ENCODE data around the gene PDAP1. TPM values are rescaled to one million over a fixed set of nuclear protein-coding genes. Genes with fewer than 3 reads are reported as not detected.
"Not testable (repeated sequence)": the region's sequence is repeated elsewhere in the genome, so short reads cannot be mapped to it uniquely, and the experiment has no call there.

Gene PDAP1
- total RNA-seq, 8 experiments from 2014 or later, result 88.1 to 172 (median 103) TPM

DNA sequence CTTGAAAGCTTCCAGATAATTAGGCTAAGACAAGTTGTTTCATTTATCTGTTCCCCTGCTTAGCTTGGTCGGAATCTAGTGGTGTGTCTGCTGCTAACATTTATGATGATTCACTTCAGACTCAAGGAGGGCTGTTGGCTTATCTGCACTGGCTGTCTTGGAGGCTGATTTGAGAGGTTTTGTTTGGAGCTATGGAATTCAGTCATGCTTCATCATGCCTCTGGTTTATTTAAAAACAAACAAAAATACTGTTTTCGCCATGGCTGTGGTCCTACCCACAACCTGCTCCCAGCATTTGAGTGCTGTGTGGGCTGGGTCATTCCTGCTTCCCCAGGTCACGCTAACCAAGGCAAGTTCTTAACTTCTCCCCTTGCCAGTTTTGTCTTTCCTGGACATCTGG, 45.6 kb downstream of the PDAP1 start:
- H3K4me3 ChIP-seq, result no peak overlapping the region
- no peak overlapping the region for H3K27ac ChIP-seq
- in situ Hi-C loops (cut with MboI; ENCODE audit: low pct_unique_long_range_greater_than_20kb in 2 of 9, low sequenced_read_pairs in 9 of 9, unreplicated experiment in 9 of 9), result no loop called here
- no peaks in the 10 kb centered on the region for H3K4me1 ChIP-seq (replicated peaks in 1 of 2)
- WGBS, 10 experiments, result 60 to 100% (median 97%) methylated on average over 1 to 3 of the region's 3 CpGs; no CpG with 5 or more reads in 4 of the 10 experiments
- ATAC-seq (replicated peaks in 6 of 8), result no peak

DNA sequence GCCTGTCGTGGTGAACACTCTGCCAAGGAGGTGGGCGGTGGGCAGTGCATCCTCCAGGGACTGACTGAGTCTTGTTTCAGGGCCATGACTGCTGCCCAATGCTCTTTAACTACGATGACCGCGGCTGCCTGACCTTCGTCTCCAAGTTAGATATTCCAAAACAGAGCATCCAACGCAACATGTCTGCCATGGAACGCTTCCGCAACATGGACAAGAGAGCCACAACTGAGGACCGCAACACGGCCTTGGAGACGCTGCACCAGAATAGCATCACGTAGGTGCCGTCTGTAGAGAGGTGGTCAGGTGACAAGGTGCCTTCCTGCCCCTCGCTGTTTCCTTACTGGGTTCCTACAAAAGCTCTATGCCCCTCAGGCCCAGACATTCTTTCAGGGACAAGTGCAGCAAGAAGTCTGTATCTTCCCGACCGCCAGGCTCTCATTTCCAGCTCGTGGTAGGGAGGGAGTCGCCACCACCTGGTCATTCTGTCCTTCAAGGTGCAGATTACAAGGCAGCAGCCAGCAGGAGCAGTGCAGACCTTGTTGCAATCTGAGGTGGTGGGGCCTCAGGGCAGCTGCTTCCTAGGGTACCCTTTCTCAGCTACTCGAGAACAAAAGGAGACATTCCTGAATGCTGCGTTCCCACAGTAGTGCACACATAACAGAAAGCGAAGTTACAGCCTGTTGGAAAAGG, 48.8 kb downstream of the PDAP1 start:
- in situ Hi-C loops (cut with MboI; ENCODE audit: low pct_unique_long_range_greater_than_20kb in 2 of 9, low sequenced_read_pairs in 9 of 9, unreplicated experiment in 9 of 9), result no loop called here
- 67 to 100% (median 92%) methylated on average over 2 to 22 of the region's 22 CpGs for WGBS, 10 experiments
- H3K27ac ChIP-seq, result no peak overlapping the region

DNA sequence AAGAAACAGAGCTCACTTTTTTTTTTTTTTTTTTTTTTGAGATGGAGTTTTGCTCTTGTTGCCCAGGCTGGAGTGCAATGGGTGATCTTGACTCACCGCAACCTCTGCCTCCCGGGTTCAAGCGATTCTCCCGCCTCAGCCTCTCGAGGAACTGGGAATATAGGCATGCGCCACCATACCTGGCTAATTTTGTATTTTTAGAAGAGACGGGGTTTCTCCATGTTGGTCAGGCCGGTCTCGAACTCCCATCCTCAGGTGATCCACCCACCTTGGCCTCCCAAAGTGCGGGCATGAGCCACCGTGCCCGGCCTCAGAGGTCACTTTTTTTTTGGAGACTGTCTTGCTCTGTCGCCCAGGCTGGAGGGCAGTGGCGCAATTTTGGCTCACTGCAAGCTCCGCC, 49.9 kb downstream of the PDAP1 start:
- H3K27ac ChIP-seq; H3K4me3 ChIP-seq; H3K4me1 ChIP-seq (replicated peaks in 1 of 2); in situ Hi-C loops (cut with MboI; ENCODE audit: low pct_unique_long_range_greater_than_20kb in 2 of 9, low sequenced_read_pairs in 9 of 9, unreplicated experiment in 9 of 9); ATAC-seq (replicated peaks in 6 of 8): not testable (repeated sequence)
- WGBS, 10 experiments, result 80 to 100% (median 93%) methylated on average over 1 to 9 of the region's 15 CpGs; no CpG with 5 or more reads in 3 of the 10 experiments

More for the DNA sequence above, 48.8 kb downstream of the PDAP1 start:
- Histone ChIP-seq H3K4me1 (replicated peaks in 1 of 2) (no peaks in the 10 kb centered on the region), H3K4me3 (no peak overlapping the region)
- ATAC-seq (replicated peaks in 6 of 8), result peak in 1 of 8 experiments; percentile 14

DNA sequence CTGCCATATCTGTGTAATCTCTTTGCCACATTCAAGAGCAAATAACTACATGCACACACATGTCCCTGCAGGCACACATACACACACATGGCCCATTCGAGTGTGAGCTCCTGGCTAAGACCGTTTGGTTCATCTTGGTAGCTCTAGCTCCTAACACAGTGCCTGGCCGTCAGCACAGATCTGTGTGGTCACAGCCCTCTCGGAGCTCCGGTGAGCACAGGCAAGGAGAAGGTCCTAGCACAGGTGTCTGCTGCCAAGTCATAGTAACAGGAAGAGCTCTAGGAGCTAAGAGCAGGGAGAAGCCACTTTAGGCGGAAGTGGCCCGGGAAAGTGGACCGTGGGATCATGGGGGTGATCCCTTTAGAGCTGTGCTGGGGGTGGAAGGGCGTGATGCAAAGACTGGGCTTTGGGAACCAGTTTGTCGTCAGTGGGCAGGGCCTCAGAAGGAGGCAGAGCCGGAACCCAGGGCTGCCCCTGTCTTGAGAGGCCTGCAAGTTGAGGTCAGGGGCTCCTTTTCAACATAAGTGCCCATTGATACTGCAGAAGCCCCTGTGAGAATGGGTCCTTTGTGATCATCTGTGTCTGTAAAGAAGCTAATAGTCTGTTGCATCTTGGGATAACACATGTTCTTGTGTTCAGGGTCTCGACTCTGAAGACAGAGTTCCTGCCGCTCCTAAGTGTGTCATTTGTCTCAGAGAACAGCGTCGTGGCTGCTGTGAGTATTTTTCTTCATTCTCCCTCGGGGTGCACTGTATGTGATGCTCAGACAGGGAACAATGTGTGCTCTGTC, 50.5 kb downstream of the PDAP1 start:
- no peak overlapping the region for H3K4me3 ChIP-seq
- 89 to 100% (median 92%) methylated on average over 1 to 8 of the region's 16 CpGs; no CpG with 5 or more reads in 2 of the 10 experiments for WGBS, 10 experiments
- H3K4me1 ChIP-seq (replicated peaks in 1 of 2), result no peaks in the 10 kb centered on the region
- no peak for ATAC-seq (replicated peaks in 6 of 8)
- in situ Hi-C loops (cut with MboI; ENCODE audit: low pct_unique_long_range_greater_than_20kb in 2 of 9, low sequenced_read_pairs in 9 of 9, unreplicated experiment in 9 of 9), result no loop called here
- no peak overlapping the region for H3K27ac ChIP-seq

DNA sequence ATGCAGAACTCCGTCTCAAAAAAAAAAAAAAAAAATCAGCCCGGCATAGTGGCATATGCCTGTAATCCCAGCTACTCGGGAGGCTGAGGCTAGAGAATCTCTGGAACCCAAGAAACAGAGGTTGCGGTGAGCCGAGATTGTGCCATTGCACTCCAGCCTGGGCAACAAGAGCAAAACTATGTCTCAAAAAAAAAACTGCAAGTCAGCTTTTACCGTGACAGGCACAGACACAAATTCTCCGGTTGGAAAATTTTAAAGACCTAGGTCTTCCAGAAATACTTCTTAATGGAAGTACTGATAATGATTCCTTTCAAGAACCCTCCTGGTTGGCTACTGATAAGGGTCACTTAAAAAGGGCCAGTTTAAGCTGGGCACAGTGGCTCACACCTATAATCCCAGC, 53.3 kb downstream of the PDAP1 start:
- Histone ChIP-seq H3K4me1 (replicated peaks in 1 of 2) (no peaks in the 10 kb centered on the region), H3K4me3 (no peak overlapping the region), H3K27ac (no peak overlapping the region)
- WGBS, 10 experiments, result 90 to 100% (median 97%) methylated on average over 2 to 6 of the region's 7 CpGs; no CpG with 5 or more reads in 2 of the 10 experiments
- ATAC-seq (replicated peaks in 6 of 8), result no peak
- in situ Hi-C loops (cut with MboI; ENCODE audit: low pct_unique_long_range_greater_than_20kb in 2 of 9, low sequenced_read_pairs in 9 of 9, unreplicated experiment in 9 of 9), result no loop called here

DNA sequence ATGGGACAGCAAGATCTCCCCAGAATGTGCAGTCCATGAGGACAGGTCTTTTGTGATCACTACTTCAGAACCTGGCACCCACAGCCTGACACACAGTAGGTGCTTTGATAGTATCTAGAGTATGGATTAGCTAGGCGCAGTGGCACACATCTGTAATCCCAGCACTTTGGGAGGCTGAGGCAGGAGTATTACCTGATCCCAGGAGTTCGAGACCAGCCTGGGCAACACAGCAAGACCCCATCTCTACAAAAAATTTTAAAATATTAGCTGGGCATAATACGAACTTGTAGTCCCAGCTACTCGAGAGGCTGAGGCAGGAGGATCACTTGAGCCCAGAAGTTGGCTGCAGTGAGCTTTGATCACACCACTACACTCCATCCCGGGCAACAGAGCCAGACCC, 56.1 kb downstream of the PDAP1 start:
- 29 to 100% (median 100%) methylated on average over 1 to 2 of the region's 5 CpGs; no CpG with 5 or more reads in 4 of the 10 experiments for WGBS, 10 experiments
- in situ Hi-C loops (cut with MboI; ENCODE audit: low pct_unique_long_range_greater_than_20kb in 2 of 9, low sequenced_read_pairs in 9 of 9, unreplicated experiment in 9 of 9), result no loop called here
- Histone ChIP-seq H3K4me1 (replicated peaks in 1 of 2) (no peaks in the 10 kb centered on the region), H3K4me3 (no peak overlapping the region), H3K27ac (no peak overlapping the region)
- ATAC-seq (replicated peaks in 6 of 8), result no peak

DNA sequence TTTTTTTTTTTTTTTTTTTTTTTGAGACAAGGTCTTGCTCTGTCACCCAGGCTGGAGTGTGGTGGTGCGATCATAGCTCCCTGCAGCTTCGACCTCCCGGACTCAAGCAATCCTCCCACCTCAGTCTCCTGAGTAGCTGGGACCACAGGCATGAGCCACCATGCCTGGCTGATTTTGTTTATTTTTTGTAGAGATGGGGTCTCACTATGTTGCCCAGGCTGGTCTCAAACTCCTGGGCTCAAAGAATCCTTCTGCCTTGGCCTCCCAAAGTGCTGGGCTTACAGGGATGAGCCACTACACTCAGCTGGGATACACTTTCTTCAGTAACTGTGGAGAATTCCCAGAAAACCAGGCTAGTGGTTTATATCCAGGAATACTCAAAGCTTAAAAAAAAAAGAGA, 57.8 kb downstream of the PDAP1 start:
- H3K4me1 ChIP-seq (replicated peaks in 1 of 2); H3K27ac ChIP-seq; ATAC-seq (replicated peaks in 6 of 8); in situ Hi-C loops (cut with MboI; ENCODE audit: low pct_unique_long_range_greater_than_20kb in 2 of 9, low sequenced_read_pairs in 9 of 9, unreplicated experiment in 9 of 9); H3K4me3 ChIP-seq: not testable (repeated sequence)
- WGBS, 10 experiments, result 60 to 100% (median 100%) methylated on average over 1 to 3 of the region's 3 CpGs; no CpG with 5 or more reads in 4 of the 10 experiments

Other genes with a start within 250 kb of the PDAP1 start
- gene KPNA7, start 200.5 kb downstream of the PDAP1 start, total RNA-seq, result under 1 TPM in 3 of 8 experiments, not detected in 5; 0.11 to 0.14 (median 0.14) TPM
- under 1 TPM in 5 of 8 experiments, not detected in 3; 0.10 to 0.52 (median 0.14) TPM for gene MYH16, start 135.8 kb downstream of the PDAP1 start, total RNA-seq
- 100 to 1,000 TPM in 4 of 8 experiments, 10 to 100 TPM in 4; 82.9 to 171 (median 106) TPM for gene ARPC1A, start 82.7 kb downstream of the PDAP1 start, total RNA-seq
- gene ARPC1B, start 33.9 kb downstream of the PDAP1 start, total RNA-seq, result 100 to 1,000 TPM in 3 of 8 experiments, 10 to 100 TPM in 2, 1 to 10 TPM in 3; 2.6 to 396 (median 23.9) TPM
- gene BUD31, start 372 bp upstream of the PDAP1 start, total RNA-seq, result 100 to 1,000 TPM; 105 to 221 (median 146) TPM
- gene PTCD1, start 30.2 kb upstream of the PDAP1 start, total RNA-seq, result 10 to 100 TPM in 2 of 8 experiments, 1 to 10 TPM in 6; 4.9 to 18.9 (median 7.1) TPM
- 10 to 100 TPM; 24.8 to 69.5 (median 41.8) TPM for gene CPSF4, start 30.3 kb upstream of the PDAP1 start, total RNA-seq
- gene ATP5MF, start 57.6 kb upstream of the PDAP1 start, total RNA-seq, result 100 to 1,000 TPM; 488 to 967 (median 750) TPM
- gene ZNF789, start 64.3 kb upstream of the PDAP1 start, total RNA-seq, result 10 to 100 TPM in 7 of 8 experiments, 1 to 10 TPM in 1; 6.1 to 26.3 (median 16.4) TPM
- gene ZNF394, start 91.7 kb upstream of the PDAP1 start, total RNA-seq, result 10 to 100 TPM; 17.0 to 34.9 (median 19.5) TPM
- 10 to 100 TPM in 7 of 8 experiments, 1 to 10 TPM in 1; 9.0 to 19.7 (median 17.1) TPM for gene ZKSCAN5, start 96.1 kb upstream of the PDAP1 start, total RNA-seq
- gene FAM200A, start 143.5 kb upstream of the PDAP1 start, total RNA-seq, result 10 to 100 TPM in 6 of 8 experiments, 1 to 10 TPM in 2; 6.6 to 18.6 (median 13.7) TPM
- 100 to 1,000 TPM in 1 of 8 experiments, 10 to 100 TPM in 7; 38.8 to 124 (median 63.6) TPM for gene ZNF655, start 150.0 kb upstream of the PDAP1 start, total RNA-seq
- 1 to 10 TPM in 5 of 8 experiments, under 1 TPM in 2, not detected in 1; 0.40 to 2.0 (median 1.7) TPM for gene TMEM225B, start 189.7 kb upstream of the PDAP1 start, total RNA-seq
- 10 to 100 TPM in 7 of 8 experiments, 1 to 10 TPM in 1; 8.2 to 22.4 (median 12.7) TPM for gene ZSCAN25, start 208.3 kb upstream of the PDAP1 start, total RNA-seq